GM12892 (cell line): Measurements from ENCODE around the gene PEPD.
A peak's percentile ranks its signal among the peaks of the same experiment; 100 is the strongest.

Experiments
- DNase-seq: peaks from one replicate; pipeline ENCODE4 v3.0.0; 2011; ENCODE audit not compliant: insufficient read length
- FAIRE-seq: peaks from 2 replicates; lab custom pipeline; 2011; peaks lifted over from hg19 to GRCh38; lab: Jason Lieb, UNC
- POLR2A ChIP-seq: IDR thresholded peaks from 2 replicates; pipeline ENCODE4 v1.6.1; 2011; ENCODE audit warnings: low read depth, low read length, control low read depth
- POLR2AphosphoS5 ChIP-seq: IDR thresholded peaks from 2 replicates; pipeline ENCODE4 v1.6.1; 2011; ENCODE audit warnings: low read depth, low read length, control low read depth
- TAF1 ChIP-seq: IDR thresholded peaks from 2 replicates; pipeline ENCODE4 v1.6.1; 2011; ENCODE audit warnings: low read depth, mild to moderate bottlenecking, control low read depth, low read length, borderline replicate concordance

PEPD gene

DNA sequence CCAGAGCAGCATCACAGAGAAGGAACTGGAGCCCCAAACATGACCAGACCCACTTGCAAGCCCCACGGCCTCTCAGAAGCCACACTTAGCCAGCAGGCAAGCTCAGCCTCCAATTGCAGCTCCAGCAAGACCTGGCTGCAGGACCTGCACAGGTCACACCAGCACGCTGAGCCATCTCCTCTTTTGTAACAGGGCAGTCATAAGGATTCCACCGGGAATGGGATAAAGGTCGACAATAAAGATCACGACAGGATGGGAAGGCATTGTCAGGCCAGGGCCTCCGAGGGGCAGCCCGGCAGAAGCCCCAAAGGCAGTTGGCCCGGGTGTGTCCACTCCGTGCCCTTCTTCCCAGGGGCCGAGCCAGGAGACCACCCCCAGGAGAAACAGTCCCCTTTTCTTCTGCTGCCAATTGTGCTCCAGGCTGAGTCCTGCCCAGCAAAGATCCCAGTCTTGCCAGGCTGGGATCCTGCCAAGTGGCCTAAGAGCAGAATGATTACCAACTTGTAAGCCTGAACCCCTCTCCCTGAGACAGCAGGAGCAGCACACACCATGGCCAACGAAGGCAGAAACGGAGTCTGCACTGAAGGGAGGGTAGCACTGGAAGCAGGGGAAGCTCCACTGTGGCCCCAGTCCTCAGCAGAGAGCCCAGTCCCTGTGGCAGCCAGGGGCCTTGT lies 12.5 kb downstream of the PEPD start:
- TF ChIP-seq POLR2AphosphoS5, result no peak
- TF ChIP-seq TAF1, result no peak
- no peak for TF ChIP-seq POLR2A
- DNase-seq (no peak), FAIRE-seq (no peak)

DNA sequence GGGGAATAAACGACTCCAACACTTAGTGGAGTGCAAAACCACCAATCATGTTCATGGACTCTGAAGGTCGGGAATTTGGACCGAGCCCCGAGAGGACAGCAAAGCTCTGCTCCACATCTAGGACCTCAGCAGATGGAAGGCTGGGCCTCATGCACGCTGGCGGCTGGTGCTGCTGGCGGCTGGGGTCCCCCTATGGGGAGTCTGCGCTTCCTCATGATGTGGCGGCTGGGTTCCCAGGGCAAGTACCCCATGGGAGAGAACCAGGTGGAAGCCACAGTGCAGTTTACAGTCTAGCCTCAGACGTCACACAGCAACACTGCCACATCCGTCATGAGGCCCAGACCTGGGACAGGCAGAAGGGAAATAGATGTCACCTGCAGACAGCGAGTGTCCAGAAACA lies 13.2 kb downstream of the PEPD start:
- TF ChIP-seq POLR2AphosphoS5 (no peak), TAF1 (no peak), POLR2A (no peak)
- FAIRE-seq (no peak), DNase-seq (no peak)

DNA sequence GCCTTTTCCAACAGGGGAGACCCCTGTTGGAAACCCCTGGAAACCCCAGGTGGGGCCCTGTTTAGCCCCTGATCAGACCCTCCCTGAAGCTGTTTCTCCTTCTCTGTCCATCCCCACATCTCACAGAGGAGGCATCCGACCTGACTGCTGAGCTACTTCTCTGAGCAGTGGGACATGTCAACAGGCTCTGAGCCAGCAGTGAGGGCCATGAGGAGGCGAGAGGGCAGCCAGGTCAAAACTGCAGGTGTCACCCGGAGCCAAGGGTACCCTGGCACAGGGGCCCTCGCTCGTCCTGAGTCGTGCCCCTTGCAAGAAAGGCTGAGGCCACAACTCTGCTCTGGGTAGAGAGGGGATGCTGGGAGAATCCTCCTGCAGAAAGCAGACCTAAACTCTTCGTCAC lies 13.6 kb downstream of the PEPD start:
- DNase-seq (no peak), FAIRE-seq (no peak)
- no peak for TF ChIP-seq TAF1
- TF ChIP-seq POLR2AphosphoS5, result no peak
- no peak for TF ChIP-seq POLR2A

DNA sequence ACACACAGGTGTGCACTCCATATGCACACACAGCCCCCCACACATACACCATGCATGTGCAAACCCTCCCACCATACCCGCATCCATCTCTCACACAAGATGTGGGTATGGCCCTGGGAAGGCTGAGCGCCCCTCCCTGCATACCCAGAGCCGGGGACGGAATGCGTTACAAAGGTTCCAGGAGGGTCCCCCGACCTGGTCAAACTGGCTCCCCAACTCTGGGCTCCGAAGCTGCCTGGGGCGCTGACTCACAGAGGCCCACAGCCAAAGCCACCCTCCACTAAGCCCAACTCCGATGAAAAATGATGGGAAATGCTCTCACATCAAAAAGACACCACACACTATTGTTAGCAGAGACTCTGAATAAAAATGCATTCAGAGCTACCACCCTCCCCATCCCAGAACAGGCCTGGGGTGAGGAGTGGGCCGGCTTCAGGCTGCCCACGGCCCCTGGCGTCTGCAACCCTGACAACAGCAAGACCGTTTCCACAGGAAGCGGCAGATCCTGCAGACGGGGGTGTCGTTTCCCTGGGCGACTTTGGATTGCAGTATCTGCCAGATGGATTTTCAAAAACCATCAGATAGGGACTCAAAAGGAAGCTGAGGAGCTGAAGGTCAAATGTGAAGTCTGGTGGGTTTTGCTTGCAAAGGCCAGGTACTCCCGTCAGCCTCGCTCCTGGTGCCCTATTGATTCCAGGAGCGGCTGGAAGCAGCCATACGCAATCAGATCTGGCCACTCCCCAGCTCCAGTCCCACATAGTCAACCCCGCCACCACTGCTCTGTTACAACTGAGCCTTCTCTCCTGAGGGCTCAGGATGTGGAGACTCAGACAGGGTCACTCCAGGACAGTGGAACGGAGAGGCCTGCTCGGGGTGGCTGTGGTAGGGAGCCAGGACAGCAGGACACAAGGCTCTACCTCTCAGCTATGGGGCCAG lies 14.3 kb downstream of the PEPD start:
- no peak for FAIRE-seq
- TF ChIP-seq POLR2AphosphoS5 (no peak), TAF1 (no peak), POLR2A (no peak)
- no peak for DNase-seq

DNA sequence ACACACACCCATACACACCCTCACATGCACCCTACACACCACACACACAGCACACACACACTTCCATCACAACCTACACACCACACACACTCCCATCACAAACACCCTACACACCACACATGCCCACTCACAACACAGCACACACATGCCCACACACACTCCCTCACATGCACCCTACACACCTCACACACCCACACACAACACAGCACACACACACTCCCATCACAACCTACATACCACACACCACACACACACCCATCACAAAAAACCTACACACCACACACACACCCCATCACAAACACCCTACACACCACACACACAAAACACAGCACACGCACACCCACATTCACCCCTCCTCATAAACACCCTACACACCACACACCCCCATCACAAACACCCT lies 15.1 kb downstream of the PEPD start:
- DNase-seq (no peak), FAIRE-seq (peak; percentile 42)
- TF ChIP-seq POLR2AphosphoS5, result no peak
- TF ChIP-seq POLR2A, result no peak
- no peak for TF ChIP-seq TAF1

DNA sequence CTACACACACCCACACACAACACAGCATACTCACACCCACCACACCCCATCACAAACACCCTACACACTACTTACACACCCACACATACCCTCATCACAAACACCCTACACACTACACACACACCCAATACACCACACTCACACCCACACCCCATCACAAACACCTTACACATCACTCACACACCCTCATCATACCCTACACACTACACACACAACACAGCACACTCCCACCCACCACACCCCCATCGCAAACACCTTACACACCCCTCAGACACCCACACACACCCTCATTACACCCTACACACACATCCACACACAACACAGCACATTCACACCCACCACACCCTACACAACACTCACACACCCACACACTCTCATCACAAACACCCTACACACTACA lies 15.8 kb downstream of the PEPD start:
- no peak for DNase-seq
- TF ChIP-seq POLR2AphosphoS5 (no peak), TAF1 (no peak), POLR2A (no peak)
- no peak for FAIRE-seq

DNA sequence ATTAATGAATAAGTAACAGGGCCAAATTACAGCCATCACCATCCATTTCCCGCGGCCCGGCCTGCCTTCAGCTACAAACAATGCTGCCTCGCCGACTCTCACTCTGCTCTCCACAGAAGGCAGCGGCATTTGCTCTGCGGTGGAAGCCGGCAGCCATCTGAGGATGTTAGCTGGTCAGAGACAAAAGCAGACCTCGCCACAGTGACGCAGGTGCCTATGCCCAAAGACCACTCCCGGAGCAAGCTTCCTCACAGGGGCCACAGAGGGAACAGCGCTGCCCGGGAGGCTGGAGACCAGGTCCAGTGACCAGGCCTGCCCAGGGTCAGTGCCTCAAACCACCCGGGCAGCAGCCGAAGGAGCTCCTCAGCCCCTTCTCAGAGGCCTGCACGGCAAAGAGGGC lies 16.4 kb downstream of the PEPD start:
- no peak for FAIRE-seq
- TF ChIP-seq POLR2AphosphoS5, result no peak
- DNase-seq, result no peak

DNA sequence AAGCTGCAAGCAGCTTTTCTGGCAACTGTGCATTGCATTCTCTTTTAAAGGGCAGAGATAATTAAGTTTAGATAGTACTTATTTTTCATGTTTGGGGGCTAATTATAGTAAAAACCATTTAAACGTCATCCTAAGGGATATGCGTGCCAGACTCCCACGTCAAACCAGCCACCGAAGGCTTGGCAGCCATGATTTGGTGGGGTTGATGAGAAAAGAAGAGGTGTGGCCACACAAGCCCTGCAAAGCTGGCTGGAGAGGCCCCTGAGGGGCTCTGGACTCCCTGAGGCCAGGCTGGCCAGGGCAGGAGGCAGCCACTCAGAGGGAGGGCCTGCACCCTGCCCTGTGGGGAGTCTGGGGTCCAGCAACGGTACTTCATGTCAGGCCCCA lies 17.5 kb downstream of the PEPD start:
- FAIRE-seq (no peak), DNase-seq (no peak)
- TF ChIP-seq POLR2AphosphoS5, result no peak
- no peak for TF ChIP-seq TAF1
- TF ChIP-seq POLR2A, result no peak

DNA sequence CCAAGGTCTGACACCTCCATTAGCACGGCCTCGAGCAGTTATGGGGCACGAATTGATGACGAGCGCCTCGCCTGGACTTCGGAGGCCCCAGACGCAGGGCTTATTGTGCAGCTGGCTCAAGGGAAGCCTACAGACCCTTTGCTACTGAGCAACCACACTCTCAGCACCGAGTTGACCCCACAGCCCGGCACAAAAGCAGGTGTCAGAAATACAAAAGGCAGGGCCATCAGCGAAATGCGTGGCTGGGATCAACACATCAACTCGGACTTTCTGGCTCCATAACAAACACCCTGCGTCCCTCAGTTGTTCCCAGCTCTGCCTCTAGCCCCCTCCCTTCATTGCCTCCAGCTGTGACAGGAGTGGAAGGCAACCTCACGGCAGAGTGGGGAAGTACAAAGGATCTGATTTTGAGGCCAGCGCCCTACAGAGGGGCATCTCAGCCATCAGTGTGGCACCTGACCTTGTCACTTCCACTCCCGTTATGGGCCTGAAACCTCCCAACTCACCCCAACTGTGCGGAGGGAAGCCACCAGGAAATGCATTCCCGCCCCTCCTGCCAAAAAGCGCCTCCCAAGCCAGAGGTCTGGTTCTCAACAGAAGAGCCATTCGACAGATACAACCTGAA lies 18.0 kb downstream of the PEPD start:
- DNase-seq (no peak), FAIRE-seq (no peak)
- no peak for TF ChIP-seq POLR2AphosphoS5
- TF ChIP-seq POLR2A, result no peak

DNA sequence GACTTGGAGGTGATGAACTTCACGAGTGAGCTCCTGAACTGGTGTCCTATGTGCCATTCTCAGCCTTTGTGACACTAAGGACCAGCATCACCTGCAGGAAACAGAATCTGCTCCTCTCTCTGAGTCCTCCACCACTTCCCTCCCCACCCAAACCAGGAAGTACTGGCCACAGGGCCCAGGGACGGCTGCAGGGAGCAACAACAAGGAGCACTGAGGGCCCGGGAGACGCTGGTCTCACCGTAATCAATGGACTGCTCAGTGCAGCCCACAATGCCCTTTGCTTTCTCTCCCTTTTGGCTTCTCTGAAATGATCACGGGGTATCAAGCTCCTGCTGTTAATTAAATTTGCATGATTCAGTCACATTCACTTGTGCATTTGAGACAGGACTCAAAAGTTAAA lies 18.6 kb downstream of the PEPD start:
- TF ChIP-seq TAF1 (no peak), POLR2AphosphoS5 (no peak)
- FAIRE-seq, result no peak
- no peak for DNase-seq

DNA sequence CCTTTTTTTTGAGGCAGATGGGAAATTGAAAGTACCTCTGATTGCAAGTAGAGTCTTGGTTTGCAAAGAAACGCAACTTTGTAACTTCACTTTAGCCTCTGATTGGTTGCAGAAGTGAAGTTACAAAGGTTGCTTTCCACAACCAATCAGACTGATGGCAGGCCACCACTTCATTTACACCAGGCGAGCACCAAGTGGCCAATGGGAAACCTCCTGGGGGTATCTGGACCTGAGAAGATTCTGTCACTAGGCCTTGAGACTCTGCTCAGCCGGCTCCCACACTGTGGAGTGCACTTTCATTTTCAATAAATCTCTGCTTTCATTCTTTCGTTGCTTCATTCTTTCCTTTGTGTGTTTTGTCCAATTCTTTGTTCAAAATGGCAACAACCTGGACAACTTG lies 19.1 kb downstream of the PEPD start:
- FAIRE-seq, result no peak

DNA sequence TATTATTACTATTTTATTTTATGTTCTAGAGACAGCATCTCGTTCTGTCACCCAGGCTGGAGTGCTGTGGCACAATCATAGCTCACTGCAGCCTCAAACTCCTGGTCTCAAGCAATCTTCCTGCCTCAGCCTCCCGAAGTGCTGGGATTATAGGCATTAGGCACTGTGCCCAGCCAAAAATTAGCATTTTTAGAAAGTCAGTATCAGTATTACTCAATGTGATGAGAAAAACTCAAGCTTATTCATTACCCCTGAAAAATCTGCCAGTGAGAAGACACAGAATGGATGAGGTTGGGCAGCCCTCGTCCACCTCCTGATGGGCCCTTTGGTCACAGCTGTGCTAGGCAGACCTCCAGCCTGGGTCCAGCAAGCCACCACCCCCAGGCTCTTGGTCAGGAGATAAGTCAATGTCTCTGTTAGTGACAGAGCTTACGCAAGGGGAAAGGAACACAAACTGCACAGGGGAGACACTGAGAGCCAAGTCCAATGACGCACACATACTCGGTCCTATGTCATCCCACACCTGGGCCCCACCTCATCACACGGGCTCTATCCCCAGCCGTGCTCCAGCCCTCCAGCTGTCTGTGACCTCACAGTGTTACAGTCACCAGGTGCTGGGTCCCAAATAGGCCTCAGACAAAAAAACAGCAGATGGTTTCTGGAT lies 19.8 kb downstream of the PEPD start:
- DNase-seq, result no peak
- FAIRE-seq, result no peak
- no peak for TF ChIP-seq TAF1
- no peak for TF ChIP-seq POLR2A
- TF ChIP-seq POLR2AphosphoS5, result no peak

More for the DNA sequence above, 19.1 kb downstream of the PEPD start:
- no peak for DNase-seq
- TF ChIP-seq POLR2A (no peak), POLR2AphosphoS5 (no peak), TAF1 (no peak)
